HFF-Myc (cell line): ENCODE measurements around the gene IPO11.

Experiments used
- DNase-seq: peaks from one replicate; pipeline ENCODE4 v3.0.0-alpha.2; 2011; ENCODE audit warnings: low read depth; ENCODE audit errors: extremely low read depth
- H3K4me3 ChIP-seq: replicated peaks from 2 replicates; pipeline ENCODE4 v1.5.1; 2011; ENCODE audit warnings: low read depth, mild to moderate bottlenecking, control low read depth, low read length
- CTCF ChIP-seq: IDR thresholded peaks from 2 replicates; pipeline ENCODE4 v1.5.1; 2012; ENCODE audit warnings: mild to moderate bottlenecking, low read depth, low read length, control low read depth; ENCODE audit errors: missing control alignments

The IPO11 gene

GRCh38 chr5:62643556-62644451 is 231.2 kb downstream of the IPO11 start:
- DNase-seq: no peak
- no peak overlapping the region for H3K4me3 ChIP-seq
- TF ChIP-seq CTCF: no peak

- H3K4me3 ChIP-seq: no peak overlapping the region
- no peak for TF ChIP-seq CTCF
- DNase-seq: no peak
These were observed 232.7 kb downstream of the IPO11 start for GRCh38 chr5:62645223-62645622.

GRCh38 chr5:62647241-62647640 is 234.7 kb downstream of the IPO11 start:
- no peak for TF ChIP-seq CTCF
- DNase-seq: no peak

GRCh38 chr5:62649025-62649424 is 236.5 kb downstream of the IPO11 start:
- no peak for DNase-seq
- no peak overlapping the region for H3K4me3 ChIP-seq
- TF ChIP-seq CTCF: no peak

More at GRCh38 chr5:62647241-62647640, 234.7 kb downstream of the IPO11 start:
- H3K4me3 ChIP-seq: no peak overlapping the region

GRCh38 chr5:62649476-62650113 is 237.0 kb downstream of the IPO11 start:
- no peak for DNase-seq
- TF ChIP-seq CTCF: no peak
- no peak overlapping the region for H3K4me3 ChIP-seq

GRCh38 chr5:62650197-62650596 is 237.6 kb downstream of the IPO11 start:
- TF ChIP-seq CTCF: no peak
- no peak for DNase-seq
- no peak overlapping the region for H3K4me3 ChIP-seq
